ENCODE data around the gene FCHSD2.

GRCh38 chr11:72920001-72920400, 222.1 kb downstream of the FCHSD2 start:
- TF ChIP-seq POLR2A (IDR thresholded peaks at IDR 0.05): no peak
- TF ChIP-seq CTCF (IDR thresholded peaks at IDR 0.05): no peak
